Testis (tissue), 3 donors: ENCODE measurements around the gene EXOSC10. TPM values are rescaled to one million over a fixed set of nuclear protein-coding genes. Genes with fewer than 3 reads are reported as not detected.
"Not testable (repeated sequence)": the region's sequence is repeated elsewhere in the genome, so short reads cannot be mapped to it uniquely, and the experiment has no call there.

ENCODE experiments used
- DNase-seq: peaks from one replicate; pipeline ENCODE4 v3.0.0-alpha.2; 2019
- H3K27ac ChIP-seq, 2 donors: fragments of 200-600 bp; sonication (generic); one replicate each; pipeline ENCODE4 v1.5.1; 2019
- H3K27me3 ChIP-seq: fragments of 200-600 bp; sonication (generic); one replicate; pipeline ENCODE4 v1.5.1; 2019
- H3K36me3 ChIP-seq: fragments of 200-600 bp; sonication (generic); one replicate; pipeline ENCODE4 v1.5.1; 2017; ENCODE audit warnings: low read depth; ENCODE audit errors: missing control alignments
- H3K4me1 ChIP-seq: fragments of 200-600 bp; sonication (generic); one replicate; pipeline ENCODE4 v1.5.1; 2019
- H3K4me3 ChIP-seq, 2 donors: fragments of 200-600 bp; sonication (generic); one replicate each; pipeline ENCODE4 v1.5.1; 2017 to 2019
- H3K9me3 ChIP-seq: fragments of 200-600 bp; sonication (generic); one replicate; pipeline ENCODE4 v1.5.1; 2017
- CTCF ChIP-seq, 3 experiments: fragments of 450-650 bp in 2 of 3; fragments of 200-600 bp in 1 of 3; sonication (generic) in 1 of 3; IDR thresholded peaks; one replicate each; pipeline ENCODE4 v1.5.1; 2016 to 2019; ENCODE audit warnings: antibody characterized with exemption in 3 of 3, mild to moderate bottlenecking in 2 of 3, moderate library complexity in 1 of 3
- POLR2A ChIP-seq: fragments of 450-650 bp; IDR thresholded peaks from one replicate; pipeline ENCODE4 v1.6.1; 2017; ENCODE audit warnings: antibody characterized with exemption, mild to moderate bottlenecking, moderate library complexity
- WGBS, 2 donors: methylation state at CpG; one replicate each; pipeline ENCODE4 v1.1.5; 2018; 5-methylcytosine and 5-hydroxymethylcytosine counted together
- intact Hi-C: fragments of 100-400 bp; cut with DNase I; formaldehyde crosslinking; loops from one replicate; pipeline ENCODE4 v1.15.1; 2023; ENCODE audit warnings: low total_unique reads
- polyA plus RNA-seq: library from polyadenylated mRNA; stranded (reverse); fragments of 350-450 nt; fragmentation: Illumina TruSeq; extraction: RNeasy Lipid Tissue Mini Kit (QIAGEN cat#74804); gene quantifications from one replicate; pipeline ENCODE4 v1.2.3, GENCODE V29; 2014; ENCODE audit warnings: low read depth, low replicate concordance; ENCODE audit not compliant: insufficient read depth
- total RNA-seq, 2 donors: library from RNA; depleted of rRNA; stranded (reverse); fragments of >200 nt; gene quantifications; one replicate each; pipeline ENCODE4 v1.2.3, GENCODE V29; 2016

The EXOSC10 gene
- total and polyA plus RNA-seq, 3 donors from 2014 or later = 67.5 to 78.8 (median 78.4) TPM

DNA sequence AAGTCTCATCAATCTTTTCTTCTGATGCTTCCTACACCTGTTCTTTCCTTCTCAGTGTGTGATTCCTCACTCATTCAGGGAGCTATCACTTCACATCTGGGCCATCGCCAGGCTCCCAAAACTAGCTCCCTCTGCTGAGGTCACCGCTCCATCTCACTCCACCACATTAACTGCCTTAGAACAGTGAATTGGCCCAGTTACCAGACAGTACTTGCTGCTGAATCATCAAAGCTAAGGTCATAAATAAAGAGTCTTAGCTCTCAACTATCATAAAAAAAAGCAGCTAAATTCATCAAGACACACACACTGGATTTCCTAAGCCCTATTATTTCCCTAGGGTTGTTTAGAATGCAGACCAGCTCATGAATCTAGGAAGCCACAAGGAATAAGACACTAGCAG lies 21.0 kb downstream of the EXOSC10 start:
- no peak overlapping the region for H3K4me3 ChIP-seq
- no peaks in the 10 kb centered on the region for H3K9me3 ChIP-seq
- H3K27ac ChIP-seq = no peak overlapping the region
- TF ChIP-seq CTCF (IDR thresholded peaks at IDR 0.05) = no peak
- TF ChIP-seq POLR2A = no peak
- 96 to 100% methylated on average over 2 of the region's 2 CpGs for WGBS, 2 donors
- H3K4me1 ChIP-seq = no peaks in the 10 kb centered on the region
- no peaks in the 10 kb centered on the region for H3K27me3 ChIP-seq
- no peaks in the 10 kb centered on the region for H3K36me3 ChIP-seq
- intact Hi-C loops = no loop called here
- DNase-seq = no peak

DNA sequence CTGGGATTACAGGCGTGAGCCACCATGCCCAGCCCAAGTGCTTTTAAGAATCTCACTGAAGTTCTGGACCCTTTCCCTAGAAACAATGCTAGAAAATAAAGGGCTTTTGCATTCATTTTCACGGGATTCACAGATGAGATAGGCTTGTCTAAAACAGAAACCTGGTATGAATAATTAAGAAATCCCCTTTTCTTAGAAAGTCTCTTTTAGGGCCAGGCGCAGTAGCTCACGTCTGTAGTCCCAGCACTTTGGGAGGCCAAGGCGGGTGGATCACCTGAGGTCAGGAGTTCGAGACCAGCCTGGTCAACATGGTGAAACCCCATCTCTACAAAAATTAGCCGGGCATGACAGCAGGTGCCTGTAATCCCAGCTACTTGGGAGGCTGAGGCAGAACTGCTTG lies 26.3 kb downstream of the EXOSC10 start:
- intact Hi-C loops, H3K27ac ChIP-seq, DNase-seq, H3K4me3 ChIP-seq, H3K36me3 ChIP-seq, H3K4me1 ChIP-seq, H3K9me3 ChIP-seq, H3K27me3 ChIP-seq: not testable (repeated sequence)
- WGBS, 2 donors = 94 to 97% methylated on average over 7 of the region's 7 CpGs

GRCh38 chr1:11072216-11072917 lies 27.3 kb downstream of the EXOSC10 start:
- Histone ChIP-seq H3K4me1 (no peaks in the 10 kb centered on the region), H3K36me3 (no peaks in the 10 kb centered on the region), H3K27ac (no peak overlapping the region), H3K4me3 (no peak overlapping the region), H3K27me3 (no peaks in the 10 kb centered on the region), H3K9me3 (no peaks in the 10 kb centered on the region)
- 78 to 84% methylated on average over 12 to 13 of the region's 13 CpGs for WGBS, 2 donors
- DNase-seq = peak; percentile 7
- intact Hi-C loops = no loop called here
- TF ChIP-seq CTCF (IDR thresholded peaks at IDR 0.05) (no peak), POLR2A (no peak)

DNA sequence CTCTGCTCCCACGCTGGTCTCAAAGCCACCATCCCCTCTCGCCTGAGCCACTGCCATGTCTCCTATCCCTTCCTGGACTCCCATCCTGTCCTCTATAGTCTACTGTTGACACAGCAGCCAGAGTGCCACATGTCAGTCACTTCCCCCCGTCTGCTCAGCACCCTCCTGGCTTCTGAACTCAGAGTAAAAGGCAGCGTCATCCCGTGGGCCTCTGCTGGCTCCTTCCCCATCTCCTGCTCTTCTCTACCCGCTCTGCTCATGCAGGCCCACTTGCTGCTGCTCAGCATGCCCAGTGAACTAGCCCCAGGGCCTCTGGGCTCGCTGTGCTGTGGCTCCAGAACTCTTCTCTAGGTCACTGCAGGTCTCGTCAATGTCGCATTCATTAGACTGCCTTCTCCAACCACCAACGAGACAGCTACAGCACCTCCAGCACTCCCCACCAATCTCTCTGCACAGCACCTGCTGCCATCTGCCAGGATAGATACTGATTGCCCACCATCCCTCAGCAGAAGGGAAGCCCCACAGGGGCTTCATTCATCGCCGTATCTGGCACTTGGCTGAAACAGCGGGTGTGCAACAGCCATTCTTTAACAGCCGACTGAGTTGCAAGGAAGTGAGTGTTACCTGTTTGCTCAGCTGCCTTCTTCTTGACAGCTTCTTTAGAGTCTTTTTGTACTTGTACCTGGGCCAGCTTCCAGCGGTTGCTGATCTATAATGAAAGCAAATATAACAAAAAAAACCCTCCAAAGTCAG lies 28.0 kb downstream of the EXOSC10 start:
- WGBS, 2 donors = 83 to 86% methylated on average over 15 of the region's 15 CpGs
- intact Hi-C loops = no loop called here
- Histone ChIP-seq H3K27me3 (no peaks in the 10 kb centered on the region), H3K4me1 (no peaks in the 10 kb centered on the region), H3K27ac (no peak overlapping the region), H3K36me3 (no peaks in the 10 kb centered on the region), H3K9me3 (no peaks in the 10 kb centered on the region), H3K4me3 (no peak overlapping the region)
- TF ChIP-seq CTCF (IDR thresholded peaks at IDR 0.05) = no peak
- TF ChIP-seq POLR2A = no peak
- peak; percentile 9 for DNase-seq

DNA sequence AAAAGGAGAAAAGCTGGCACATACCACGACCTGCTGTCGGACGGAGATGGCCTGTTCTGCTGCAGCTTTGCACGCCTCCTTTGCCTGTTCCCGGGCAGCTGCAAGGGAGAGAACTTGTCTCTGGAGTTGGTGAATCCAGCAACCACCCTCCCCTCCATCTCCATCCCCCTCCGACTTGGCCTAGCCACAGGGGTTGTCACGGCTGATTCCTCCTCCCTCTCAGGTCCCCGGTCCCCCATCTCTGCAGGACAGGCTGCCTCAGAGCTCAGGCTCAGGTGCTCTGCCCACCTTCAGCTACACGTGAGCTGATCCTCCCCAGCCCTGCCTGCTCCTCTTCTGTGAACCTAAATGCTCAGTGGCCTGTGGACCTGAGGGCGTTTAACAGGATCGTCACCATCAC lies 28.8 kb downstream of the EXOSC10 start:
- Histone ChIP-seq H3K4me1 (no peaks in the 10 kb centered on the region), H3K4me3 (no peak overlapping the region), H3K27me3 (no peaks in the 10 kb centered on the region), H3K36me3 (no peaks in the 10 kb centered on the region), H3K27ac (no peak overlapping the region), H3K9me3 (no peaks in the 10 kb centered on the region)
- WGBS, 2 donors = 86 to 89% methylated on average over 11 of the region's 11 CpGs
- TF ChIP-seq CTCF (IDR thresholded peaks at IDR 0.05) (no peak), POLR2A (no peak)
- intact Hi-C loops = no loop called here
- DNase-seq = peak; percentile 11
